NCI-H82 (cell line): ENCODE data around the gene OR1F1.
"Not testable (repeated sequence)": the region's sequence is repeated elsewhere in the genome, so short reads cannot be mapped to it uniquely, and the experiment has no call there.

Experiments
- DNase-seq: peaks from one replicate; lab custom pipeline; 2025; lab: John Stamatoyannopoulos, UW

OR1F1 gene

DNA sequence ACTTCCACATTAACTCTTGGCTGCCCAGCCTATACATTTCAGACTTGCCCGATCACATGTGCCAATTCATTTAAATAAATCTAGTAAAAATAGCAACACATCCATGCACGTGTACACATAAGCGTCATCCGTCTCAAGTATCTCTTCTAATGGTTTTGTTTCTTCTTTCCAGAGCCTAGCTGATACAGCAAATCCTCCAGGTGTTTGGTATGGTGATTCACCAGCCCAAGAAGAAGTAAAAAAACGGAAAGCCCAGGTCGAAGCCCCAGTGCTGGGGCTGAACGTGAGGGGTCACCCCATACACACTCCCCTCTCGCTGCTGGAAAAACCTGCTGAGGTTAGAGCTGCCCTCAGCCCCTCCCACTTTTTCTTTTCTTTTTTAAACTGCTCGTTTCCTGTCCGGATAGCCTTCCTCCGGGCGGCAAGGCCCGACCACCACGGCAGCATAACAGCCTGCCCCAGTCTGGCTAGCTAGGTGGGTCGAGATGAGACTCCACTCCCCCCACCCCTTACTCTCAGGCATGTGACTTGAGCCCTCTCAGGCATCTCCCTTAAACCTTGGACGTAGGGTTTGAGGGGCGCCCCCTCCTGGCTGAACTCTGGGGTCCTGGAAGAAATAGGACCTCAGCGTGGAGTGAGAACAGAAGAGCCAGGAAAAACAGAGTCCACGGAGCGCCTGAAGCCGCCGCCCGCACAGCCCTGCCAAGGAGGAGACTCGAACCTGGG lies 13.9 kb upstream of the OR1F1 start:
- DNase-seq, result peak; percentile 85

DNA sequence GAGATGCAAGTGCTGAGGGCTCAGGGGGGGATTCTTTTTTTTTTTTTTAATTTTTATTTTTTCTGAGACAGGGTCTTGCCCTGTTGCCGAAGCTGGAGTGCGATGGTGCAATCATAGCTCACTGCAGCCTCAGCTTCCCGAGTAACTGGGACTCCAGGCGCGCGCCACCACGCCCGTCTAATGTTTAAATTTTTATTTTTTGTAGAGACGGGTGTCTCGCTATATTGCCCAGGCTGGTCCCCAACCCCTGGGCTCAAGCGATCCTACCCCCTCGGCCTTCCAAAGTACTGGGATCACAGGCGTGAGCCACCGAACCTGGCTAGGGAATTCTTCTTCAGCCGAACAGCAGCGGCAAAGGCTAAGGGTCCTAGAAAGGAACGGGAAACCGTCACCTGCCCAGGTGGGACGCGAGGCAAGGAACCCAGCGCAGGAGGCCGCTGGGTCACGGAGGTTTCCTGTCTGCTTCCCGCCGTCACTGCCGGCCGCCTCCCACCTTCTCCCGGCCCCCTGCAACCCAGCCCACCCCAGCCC lies 13.3 kb upstream of the OR1F1 start:
- no peak for DNase-seq

DNA sequence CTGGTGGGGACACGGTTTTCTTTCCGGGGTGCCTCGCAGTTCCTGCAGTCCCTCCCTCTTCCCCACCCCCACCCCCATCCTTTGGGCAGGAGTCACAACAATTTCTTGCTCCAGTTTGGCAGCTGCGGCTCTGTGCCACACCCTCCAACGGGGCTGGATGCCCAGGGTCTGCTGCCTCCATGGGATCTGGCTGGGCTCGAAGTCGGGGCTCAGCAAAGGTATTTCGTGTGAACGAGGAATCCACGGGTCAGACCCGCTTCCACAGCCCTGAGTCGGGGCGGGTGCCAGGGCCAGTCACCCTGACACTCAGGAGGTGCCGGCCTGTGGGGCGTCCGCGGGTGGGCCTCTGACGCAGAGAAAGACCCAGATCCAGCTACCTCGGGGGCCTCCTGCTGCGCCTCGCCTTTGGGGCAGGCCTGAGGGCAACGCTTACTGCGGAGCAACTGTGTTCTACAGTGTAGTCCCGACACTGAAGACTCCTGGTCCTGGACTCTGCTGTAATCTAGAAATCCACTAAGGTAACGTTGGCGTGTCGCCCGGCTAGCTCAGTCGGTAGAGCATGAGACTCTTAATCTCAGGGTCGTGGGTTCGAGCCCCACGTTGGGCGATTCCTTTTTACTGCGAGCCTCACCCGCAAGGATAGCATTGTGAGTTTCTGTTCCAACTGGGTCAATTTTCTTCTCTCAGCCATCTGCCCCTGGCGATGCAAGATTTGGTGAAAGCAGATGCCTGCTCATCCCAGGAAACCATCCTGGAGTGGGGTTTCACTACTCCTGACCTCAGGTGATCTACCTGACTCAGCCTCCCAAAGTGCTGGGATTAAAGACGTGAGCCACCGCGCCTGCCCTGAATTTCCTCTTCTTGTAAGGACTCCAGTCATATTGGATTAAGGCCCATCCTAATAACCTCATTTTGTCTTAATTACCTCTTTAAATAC lies 12.6 kb upstream of the OR1F1 start:
- DNase-seq, result peak; percentile 89

DNA sequence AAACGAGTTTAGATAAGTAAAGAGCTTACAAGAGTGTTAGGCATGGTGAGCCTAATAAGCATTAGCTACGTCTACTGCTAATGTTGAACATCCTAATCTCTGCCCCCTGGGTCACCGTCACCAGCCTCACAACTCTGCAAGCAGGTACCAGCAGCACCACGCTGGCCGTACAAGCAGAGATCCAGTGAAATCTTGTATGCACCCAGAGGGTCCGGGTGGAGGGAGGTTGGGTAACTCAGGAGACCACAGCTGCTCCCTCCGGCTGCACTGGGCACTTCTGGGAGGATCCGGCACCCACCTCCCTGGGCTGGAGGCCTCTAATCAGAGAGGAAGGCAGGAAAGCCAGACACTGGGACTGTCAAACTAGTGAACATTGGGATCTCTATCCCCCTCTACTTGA lies 8.4 kb upstream of the OR1F1 start:
- DNase-seq, result peak; percentile 23

DNA sequence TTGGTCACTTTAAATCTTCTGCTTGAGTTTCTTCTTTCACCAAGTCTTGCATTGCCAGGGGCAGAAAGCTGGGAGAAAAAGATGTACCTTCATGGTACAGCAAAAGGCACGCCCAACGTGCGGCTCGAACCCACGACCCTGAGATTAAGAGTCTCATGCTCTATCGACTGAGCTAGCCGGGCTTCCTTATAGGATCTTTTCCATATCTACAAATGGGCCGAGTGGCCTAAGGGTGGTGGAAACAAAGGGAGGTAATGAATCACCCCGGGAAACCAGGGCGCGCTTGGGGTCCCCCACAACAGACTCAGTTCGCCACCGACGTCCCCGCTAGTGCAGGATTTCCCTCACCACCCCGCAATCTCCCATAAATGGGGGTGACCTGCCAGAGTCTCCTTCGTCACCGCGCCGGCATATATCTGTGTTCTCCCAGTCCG lies 7.5 kb upstream of the OR1F1 start:
- DNase-seq, result peak; percentile 74

DNA sequence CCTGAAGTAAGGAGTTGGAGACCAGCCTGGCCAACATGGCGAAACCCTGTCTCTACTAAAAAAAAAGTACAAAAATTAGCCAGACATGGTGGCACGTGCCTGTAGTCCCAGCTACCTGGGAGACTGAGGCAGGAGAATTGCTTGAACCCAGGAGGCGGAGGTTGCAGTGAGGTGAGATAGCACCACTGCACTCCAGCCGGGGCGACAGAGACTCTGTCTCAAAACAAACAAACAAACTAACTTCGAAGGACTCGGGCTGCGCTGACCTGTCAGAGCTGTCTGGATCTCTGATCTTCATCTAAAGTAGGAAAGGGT lies 5.8 kb upstream of the OR1F1 start:
- DNase-seq, result not testable (repeated sequence)

DNA sequence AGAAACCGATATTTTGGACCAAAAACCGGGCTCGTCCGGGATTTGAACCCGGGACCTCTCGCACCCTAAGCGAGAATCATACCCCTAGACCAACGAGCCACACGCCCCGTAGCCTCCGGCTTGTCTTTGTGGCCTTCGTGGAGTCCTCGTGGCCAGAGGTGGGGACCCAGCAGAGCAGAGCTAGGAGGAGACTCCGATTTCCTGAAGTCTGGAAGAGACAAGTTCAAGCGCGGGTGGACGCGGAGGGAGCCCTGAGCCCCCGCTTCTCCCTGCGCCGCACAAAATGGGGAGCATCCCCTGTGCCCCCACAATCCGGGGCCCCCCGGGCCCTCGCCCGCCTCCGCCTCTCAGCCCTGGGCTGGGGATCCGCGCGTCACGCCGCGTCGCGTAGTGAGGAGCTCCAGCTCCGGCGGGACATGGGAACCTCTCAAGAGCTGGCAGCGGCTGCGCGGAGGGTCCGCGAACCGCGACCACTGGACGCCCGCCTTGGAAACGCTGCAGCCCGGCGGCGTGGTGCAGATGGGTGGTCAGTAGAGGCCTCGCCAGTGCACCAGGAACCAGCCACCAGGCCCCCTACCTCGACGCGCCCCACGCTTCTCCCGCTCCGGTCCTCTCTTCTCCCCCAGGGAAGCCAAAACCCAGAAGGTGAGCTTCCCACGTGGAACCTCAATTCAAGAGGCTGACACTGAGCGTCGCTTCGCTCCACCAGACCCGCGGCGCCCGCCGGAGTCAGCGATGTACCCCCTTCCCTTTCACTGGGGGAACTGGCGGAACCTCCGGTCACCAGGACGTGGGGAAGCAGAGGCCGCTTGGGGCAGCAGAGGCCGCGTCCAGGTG lies 5.2 kb upstream of the OR1F1 start:
- peak; percentile 80 for DNase-seq

DNA sequence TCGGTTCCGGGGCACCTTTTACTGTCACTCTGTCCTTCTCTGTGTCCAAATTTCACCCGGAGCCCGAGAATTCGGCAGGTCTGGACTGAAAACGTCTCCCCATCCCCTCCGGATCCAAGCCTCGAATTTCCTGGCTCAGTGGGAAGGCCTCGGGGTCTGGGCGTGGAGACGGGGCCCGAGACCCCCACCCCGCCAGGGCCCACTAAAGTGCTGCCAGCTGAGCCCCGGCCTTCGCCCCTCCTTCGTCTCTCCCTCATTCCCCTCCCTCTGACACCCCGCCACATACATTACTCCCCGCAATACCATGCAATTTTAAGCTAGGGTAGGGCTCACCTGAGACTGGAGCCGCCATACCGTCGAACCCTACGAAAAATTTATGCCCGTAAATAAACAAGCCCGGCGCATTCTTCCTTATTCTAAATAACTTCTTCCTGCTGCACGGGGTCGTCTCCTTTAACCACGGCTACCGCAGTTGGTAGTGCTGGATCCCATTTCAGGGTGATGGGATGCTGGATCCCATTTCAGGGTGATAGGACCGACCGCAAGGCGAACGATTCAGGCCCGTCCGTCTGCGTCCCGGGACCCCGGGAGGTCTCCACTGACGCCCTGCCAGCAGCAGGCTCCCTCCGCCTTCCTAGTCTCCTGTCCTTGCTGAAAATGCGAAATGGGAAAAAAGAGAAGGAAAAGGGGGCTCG lies 4.4 kb upstream of the OR1F1 start:
- DNase-seq, result peak; percentile 60

DNA sequence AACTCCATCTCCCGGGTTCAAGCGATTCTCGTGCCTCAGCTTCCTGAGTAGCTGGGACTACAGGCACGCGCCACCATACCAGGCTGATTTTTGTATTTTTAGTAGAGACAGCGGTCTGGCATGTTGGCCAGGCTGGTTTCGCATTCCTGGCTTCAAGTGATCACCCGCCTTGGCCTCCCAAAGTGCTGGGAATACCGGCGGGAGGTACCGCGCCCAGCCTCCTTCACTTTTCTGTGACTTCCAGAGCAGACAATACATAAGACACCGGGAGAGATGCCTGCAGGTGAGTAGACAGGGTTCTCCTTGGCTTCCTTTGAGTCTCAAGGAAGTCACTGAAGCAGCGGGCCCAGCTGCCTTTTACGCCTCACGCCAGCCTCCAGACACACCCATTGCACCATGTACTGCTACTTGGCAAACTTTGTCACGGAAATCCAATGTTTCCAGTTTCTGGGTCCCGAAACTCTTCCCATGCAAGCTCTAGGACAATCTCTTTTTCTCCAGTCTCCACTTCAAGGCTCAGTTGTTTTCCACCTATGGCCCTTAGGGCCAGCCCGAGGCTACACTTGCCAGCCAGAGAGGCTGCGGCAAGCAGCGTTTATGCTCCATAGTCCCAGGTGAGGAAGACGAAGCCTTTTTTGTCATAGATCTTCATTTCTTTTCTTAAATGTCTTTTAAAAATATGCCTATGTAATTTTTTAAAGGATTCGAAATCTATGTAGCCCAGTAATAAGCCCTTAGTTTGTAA lies 886 bp upstream of the OR1F1 start:
- no peak for DNase-seq

DNA sequence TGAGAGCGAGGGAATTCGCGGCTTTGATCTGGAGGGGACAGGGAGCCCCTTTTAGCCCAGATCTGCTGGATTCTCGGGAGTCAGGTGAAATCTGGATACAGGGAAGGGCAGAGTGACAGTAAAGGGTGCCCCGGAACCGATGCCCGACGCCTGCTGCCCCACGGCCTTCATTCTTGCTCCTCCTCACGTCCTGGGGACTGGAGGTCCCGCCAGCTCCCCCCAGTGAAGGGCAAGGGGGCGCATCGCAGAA lies 596 bp downstream of the OR1F1 start:
- no peak for DNase-seq

DNA sequence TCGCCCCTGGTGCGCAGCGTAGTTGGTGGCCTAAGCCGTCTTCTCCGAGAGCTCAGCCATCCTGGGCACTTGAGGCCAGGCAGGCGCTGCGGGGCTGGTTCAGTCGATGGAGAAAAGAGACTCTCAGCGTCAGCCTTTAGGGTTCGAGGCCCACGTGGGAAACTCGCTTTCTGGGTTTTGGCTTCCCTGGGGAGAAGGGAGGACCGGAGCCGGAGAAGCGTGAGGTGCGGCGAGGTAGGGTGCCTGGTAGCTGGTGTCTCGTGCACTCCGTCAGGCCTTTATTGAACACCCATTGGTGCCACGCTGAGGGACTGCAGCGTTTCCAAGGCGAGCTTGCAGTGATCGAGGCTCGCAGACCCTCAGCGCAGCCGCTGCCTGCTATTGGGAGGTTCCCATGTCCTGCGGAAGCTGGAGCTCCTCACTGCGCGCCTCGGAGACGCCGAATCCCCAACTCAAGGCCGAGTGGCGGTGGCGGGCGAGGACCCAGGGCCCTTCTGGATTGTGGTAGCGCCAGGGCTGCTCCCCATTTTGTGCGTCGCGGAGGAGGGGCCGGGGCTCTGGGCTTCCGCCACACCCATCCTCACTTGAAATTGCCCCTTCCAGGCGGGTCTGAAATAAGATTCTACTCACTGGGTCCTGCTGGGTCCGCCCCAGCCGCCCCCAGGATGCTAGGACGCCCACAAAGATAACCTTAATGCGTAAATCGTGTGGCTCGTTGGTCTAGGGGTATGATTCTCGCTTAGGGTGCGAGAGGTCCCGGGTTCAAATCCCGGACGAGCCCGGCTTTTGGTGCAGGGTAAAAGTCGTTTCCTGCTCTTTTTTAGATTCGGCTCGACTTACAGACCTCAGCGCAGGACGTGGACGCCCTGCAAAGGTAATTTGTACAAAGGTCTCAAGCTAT lies 1.2 kb downstream of the OR1F1 start:
- peak; percentile 87 for DNase-seq

DNA sequence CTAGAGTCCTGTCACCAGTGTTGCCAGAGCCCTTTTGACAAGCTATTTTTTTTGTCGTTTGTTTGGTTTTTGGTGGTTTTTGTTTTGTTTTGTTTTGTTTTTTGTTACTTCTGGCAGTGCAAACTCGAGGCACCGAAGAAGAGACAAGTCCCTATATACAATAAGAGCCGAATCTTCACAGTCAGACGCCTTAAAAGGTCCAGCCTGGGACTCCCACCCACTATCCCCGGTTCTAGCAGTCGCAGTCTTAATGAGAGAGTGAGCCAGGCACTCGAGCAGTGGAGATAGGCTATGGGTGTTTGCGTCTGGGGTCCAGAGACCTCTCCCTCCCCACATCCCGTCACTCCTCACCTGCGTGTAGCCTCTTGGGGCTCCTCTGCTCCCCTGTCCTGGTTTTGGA lies 1.9 kb downstream of the OR1F1 start:
- peak; percentile 41 for DNase-seq

DNA sequence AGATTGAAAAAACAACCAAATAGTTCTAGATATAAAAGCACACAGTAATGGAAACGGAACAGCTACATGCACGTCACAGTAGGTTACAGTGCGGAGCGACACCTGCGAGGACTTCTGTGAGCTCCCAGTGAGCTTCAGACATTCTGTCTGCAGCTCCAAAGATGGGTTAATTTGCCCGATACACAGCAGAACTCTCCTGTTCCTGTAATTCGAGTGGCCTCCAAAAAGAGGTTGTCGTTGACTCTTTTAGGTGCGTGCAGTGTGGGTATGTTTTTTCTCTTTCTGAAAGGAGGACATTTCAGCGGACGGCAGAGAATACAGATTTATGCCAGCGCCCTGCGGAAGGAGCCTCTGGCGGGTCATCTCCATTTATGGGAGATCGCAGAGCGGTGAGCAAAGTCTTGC lies 2.9 kb downstream of the OR1F1 start:
- peak; percentile 54 for DNase-seq

DNA sequence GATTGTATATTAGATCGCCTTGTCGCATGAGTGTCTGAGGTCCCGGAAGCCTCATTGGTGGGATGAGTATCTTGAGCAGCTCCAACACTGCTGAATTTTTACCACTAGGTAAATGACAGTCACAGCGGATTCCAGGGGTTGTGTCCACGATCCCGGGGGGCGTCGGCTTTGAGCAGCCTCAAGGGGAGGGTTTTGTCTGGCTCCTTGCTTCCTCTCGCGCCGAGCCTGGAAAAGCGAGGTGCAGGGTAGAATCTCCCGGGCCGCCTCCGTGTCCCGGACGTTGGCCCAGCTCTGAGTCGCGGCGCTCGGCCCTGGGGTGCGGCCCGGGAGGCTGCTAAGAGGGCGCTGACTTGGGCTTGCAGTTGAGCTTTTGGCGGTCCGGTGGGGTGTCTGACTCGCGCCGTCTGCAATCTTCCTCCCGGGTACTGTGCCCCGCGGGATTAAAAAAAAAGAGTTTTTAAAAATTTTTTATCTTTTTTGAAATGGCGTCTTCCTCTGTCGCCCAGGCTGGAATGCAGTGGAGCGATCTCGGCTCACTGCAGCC lies 4.5 kb downstream of the OR1F1 start:
- DNase-seq, result no peak

DNA sequence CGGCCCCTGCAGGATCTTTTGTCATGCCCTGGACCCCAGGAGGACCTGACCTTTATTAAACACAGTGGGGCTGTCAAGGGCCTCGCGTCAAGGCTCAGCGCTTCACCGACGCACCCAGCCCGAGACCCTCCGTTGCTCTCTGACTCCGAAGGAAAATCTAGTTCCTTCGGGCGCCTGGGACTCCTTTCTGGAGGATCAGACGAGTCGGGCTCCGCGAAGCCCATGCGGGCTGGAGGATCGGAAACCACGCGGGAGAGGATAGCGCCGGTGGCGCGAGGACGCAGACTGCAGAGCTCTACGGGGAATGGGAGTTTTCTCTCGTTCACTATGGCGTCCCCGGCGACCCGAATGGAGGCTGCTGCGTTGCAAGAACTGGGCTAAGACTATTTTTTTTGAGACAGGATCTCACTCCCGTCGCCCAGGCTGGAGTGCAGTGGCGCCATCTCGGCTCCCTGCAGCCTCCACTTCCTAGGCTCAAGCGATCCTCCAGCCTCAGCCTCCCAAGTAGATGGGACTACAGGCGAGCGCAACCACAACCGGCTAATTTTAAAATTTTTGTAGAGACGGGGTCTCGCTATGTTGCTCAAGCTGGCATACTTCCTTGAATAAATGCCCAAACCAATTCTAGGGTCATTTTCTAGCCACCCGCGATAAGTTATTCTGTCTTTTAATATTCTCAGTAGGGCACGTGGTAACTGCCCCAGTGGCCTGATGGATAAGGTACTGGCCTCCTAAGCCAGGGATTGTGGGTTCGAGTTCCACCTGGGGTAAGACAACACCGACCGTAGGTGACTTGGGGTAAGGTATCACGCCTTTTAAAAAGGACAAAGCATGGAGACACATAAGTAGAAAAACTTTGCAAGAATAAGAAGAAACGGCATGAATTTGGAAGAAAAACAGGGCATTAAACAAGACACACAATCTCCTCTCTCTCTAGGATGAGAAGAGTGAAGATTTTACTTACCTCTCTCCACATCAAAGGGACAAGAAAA lies 5.5 kb downstream of the OR1F1 start:
- DNase-seq, result no peak

DNA sequence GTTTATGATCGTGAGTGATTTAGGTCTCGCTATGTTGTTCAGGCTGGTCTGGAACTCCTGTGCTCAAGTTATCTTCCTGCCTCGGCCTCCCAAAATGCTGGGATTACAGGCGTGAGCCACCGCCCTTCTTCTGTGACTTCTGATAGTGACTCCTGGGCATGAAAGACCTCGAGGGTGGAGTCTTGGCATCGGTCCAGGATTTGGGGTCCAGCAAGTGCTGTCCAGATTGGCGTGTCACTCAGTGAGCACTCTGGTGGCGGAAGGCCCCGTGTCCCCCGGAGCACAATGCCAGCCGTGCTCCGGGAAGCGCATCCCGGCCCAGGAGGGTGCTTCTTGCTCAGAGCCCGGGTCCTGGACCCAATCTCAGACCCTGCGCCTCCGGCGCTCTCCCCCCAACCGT lies 6.8 kb downstream of the OR1F1 start:
- peak; percentile 44 for DNase-seq

DNA sequence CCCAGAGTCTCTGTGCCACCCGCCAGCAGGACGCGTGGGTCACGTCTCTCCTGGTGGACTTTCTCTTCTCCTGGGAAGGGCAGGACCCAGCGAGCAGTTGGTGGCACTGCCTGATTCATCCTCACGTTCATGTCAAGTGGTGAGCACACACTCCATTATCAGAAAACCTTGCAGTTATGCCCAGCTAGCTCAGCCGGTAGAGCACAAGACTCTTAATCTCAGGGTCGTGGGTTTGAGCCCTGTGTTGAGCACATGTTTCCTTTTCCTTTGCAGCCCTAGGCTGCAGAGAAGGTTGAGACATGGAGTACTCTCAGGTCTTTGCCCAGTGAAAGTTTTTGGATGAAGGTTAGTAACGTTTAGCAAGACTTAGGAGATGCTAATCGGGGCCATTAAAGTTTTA lies 8.0 kb downstream of the OR1F1 start:
- DNase-seq, result peak; percentile 36

DNA sequence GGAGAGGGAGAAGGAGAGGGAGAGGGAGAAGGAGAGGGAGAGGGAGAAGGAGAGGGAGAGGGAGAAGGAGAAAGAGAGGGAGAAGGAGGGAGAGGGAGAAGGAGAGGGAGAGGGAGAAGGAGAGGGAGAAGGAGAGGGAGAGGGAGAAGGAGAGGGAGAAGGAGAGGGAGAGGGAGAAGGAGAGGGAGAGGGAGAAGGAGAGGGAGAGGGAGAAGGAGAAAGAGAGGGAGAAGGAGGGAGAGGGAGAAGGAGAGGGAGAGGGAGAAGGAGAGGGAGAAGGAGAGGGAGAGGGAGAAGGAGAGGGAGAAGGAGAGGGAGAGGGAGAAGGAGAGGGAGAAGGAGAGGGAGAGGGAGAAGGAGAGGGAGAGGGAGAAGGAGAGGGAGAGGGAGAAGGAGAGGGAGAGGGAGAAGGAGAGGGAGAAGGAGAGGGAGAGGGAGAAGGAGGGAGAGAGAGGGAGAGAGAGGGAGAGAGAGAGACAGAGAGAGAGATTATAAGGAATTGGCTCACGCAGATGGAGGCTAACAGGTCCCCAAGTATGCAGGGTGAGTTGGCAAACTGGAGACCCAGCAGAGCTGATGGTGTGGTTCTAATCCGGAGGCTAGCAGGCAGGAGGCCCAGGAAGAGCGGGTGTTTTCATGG lies 9.8 kb downstream of the OR1F1 start:
- not testable (repeated sequence) for DNase-seq
